ENCODE data around the gene POLG2.
"Not testable (repeated sequence)": the region's sequence is repeated elsewhere in the genome, so short reads cannot be mapped to it uniquely, and the experiment has no call there.

The POLG2 gene

GRCh38 chr17:64506201-64506575 lies 9.3 kb upstream of the POLG2 start, which contains the start of gene DDX5:
Gene DDX5, minus strand, starts transcription at chr17:64506289. Its CDS starts 170 bp downstream, at chr17:64506119.
- peak; percentile 95 to 98 for DNase-seq (ENCODE audit: extremely low read depth in 1 of 2, low read depth in 1 of 2)

DNA sequence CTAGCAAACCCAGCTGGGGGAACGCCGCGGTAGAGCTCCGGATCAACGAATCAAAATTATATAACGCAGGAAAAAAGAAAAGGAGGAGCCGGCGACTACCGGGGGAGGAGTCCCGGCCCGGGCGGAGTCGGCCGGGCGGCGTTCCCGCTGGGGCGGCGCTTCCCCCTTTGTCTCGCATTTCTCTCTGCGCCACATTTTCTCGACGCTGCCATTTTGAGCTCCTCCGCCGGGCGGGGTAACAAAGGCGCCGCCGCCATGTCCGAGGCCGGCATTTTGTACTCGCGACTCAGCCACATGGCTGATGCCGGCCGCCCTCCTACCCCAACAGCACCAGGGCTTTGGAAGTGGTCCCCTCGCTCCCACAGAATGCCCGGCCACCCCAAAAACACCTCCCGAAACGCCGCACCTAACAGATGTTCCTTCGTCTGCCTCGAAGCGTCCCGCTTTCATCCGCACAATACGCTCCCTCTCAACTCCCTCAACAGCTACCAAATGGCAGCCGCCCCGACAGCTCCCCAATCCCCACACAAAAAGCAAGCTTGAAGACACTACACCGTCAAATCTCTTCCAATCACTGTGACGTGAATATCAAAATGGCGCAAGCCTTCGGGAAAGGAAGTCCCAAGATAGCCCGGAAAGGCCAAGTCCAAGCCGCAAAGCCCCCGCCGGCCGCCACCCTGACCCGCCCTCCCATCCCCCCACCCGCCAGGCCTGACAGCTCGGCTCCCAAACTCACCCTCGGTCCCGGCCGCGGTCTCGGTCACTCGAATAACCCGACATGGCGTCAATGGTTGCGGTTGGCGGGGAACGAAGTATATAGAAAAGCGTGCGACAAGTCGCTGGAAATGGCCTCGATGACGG lies 8.7 kb upstream of the POLG2 start:
- peak in 1 of 2 donors; percentile 73 for DNase-seq (ENCODE audit: extremely low read depth in 1 of 2, low read depth in 1 of 2)

DNA sequence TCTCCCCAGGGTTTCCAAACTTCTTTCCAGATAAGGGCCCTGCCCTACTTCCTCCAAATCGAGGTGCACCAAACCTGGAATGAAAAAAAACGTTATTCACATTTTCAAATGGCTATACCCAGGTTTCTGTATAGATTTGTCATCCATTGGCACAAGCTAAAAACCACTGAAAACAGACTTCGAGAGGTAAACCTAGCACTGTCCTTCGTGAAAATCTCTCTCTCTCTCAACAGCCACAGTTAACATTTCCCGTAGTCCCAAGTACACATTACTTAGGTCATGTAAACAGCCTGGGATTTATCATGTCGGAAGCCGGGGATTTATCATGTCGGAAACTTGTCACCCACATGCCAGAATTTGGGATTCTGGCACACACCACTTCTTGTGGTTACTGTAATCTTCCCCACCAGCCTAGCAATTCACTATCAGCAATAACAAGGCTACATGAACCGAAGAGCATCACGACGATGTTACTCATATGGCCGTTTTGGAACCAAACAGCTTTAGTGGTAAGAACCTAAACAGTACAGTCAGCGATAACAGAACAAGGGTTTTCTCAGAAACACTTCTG lies 8.0 kb upstream of the POLG2 start:
- no peak for DNase-seq (ENCODE audit: extremely low read depth in 1 of 2, low read depth in 1 of 2)

- DNase-seq (ENCODE audit: extremely low read depth in 1 of 2, low read depth in 1 of 2), result no peak
Measured at GRCh38 chr17:64503821-64504768, 7.2 kb upstream of the POLG2 start.

GRCh38 chr17:64503341-64503740 lies 6.5 kb upstream of the POLG2 start:
- no peak for DNase-seq (ENCODE audit: extremely low read depth in 1 of 2, low read depth in 1 of 2)

DNA sequence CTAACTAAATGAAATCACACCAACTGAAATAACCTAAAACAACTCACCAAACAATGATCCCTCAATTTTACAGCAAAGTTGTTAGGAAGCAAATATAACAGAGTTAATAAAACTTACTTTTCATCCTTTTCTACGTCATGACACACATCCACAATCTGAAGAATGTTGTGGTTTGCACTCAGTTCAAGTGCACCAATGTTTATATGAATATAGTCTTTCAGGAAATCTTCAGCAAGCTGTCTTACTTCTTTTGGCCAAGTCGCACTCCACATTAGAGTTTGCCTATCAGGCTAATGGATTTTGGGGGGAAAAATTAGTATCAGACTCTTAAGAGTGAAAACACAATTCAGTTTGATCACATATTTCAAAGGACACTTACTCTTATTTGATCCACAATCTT lies 6.0 kb upstream of the POLG2 start:
- no peak for DNase-seq (ENCODE audit: extremely low read depth in 1 of 2, low read depth in 1 of 2)

GRCh38 chr17:64502021-64502420 lies 5.2 kb upstream of the POLG2 start:
- DNase-seq (ENCODE audit: extremely low read depth in 1 of 2, low read depth in 1 of 2), result no peak

DNA sequence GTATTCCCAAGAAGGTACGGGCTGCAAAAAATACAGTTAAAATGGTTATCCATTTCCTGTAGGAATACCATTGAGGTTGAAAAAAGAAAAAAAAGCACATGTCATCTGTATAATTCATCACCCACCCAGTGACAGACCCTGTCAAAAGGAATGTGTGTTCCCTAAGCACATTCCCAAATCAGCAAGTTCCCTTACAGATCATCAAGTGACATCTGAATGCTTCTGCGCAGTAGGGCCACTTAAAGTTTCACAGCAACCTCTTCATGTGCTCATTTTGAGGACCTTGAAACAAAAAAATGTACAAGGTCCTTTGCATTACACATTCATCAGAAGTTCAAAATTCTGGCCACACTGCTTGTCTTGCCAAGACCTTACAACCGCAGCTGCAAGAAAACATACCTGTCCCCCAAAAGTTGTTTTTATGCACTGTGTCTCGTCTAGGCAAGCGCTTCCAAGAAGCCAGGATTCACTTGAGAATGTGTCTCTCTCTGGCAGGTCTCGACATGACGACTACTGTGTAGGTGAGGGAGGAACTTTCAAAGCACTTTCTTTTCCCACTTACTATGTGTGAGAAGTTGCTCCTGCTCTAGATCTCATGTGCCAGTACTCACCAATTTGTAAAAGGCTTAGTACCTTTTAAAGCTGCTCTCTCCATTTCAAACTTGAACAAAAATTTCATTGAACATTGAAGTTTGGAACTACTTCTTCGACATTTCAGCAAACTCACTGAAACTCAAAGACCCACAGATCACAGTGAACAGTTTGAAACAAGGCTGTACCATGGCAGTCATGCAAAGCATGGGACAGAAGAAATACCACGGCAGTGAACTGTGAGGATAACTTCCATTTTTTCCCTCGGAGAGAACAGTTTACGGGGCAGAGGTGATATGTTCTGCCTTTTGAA lies 4.3 kb upstream of the POLG2 start:
- no peak for DNase-seq (ENCODE audit: extremely low read depth in 1 of 2, low read depth in 1 of 2)

DNA sequence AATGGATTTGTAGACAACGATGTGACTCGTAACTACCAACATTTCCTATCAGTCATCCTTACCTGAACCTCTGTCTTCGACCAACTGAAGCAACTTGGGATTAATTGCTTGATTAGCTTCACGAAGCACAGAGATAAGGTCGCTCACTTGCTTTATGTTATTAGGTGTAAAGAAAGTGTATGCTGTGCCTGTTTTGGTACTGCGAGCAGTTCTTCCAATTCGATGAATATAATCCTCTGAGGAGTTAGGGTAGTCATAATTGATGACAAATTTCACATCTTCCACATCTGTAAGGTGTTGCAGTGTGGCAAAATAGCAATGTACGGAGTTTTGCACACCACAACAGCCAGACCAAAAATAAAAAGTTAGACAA lies 3.6 kb upstream of the POLG2 start:
- DNase-seq (ENCODE audit: extremely low read depth in 1 of 2, low read depth in 1 of 2), result no peak

- DNase-seq (ENCODE audit: extremely low read depth in 1 of 2, low read depth in 1 of 2), result no peak
Measured at GRCh38 chr17:64499805-64500486, 3.1 kb upstream of the POLG2 start.

- DNase-seq (ENCODE audit: extremely low read depth in 1 of 2, low read depth in 1 of 2), result no peak
Measured at GRCh38 chr17:64498308-64499203, 1.7 kb upstream of the POLG2 start.

DNA sequence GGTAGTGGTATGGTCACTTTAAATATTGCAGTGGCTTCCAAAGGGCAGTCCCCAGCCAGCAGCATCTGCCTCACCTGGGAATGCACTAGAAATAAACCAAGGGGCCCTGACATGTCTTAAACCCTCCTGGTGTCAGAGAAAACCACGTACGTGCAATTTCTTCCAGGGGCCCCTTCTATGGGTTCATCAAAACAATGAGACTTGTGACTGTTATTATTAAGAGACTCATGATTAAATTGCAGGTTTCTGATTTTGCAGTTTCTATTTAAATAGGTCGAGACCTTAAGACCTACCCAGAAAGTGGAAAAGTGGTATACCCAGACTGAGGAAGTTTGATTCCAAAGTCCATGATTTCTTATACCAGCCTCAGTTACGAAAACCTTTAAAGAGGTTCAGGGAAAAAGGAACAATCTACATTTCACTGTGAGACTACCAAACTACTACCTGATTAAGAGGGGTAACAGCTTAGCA lies 746 bp upstream of the POLG2 start:
- no peak for DNase-seq (ENCODE audit: extremely low read depth in 1 of 2, low read depth in 1 of 2)

DNA sequence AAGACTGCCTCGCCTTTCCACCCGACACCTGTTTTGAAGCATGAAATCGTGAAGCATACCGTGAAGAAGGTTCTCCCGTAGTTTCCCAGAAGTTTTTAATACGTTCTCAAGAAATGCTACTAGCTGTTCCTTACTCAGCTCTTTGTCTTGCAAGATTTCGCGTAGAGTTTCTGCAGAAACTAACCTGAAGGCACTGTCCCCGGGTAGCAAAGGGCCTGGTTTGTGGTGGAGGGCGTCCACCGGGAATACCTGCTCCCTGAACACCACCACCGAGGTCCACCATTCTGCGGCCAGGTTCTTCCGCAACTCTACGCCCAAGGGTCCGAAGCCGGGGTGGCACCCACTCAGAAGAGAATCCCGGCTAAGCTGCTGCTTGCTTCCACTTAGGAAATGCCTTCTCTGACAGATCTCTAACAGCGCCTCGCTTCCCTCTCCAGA lies 487 bp downstream of the POLG2 start:
- no peak for DNase-seq (ENCODE audit: extremely low read depth in 1 of 2, low read depth in 1 of 2)

- not testable (repeated sequence) for DNase-seq (ENCODE audit: extremely low read depth in 1 of 2, low read depth in 1 of 2)
Measured at GRCh38 chr17:64495300-64495699, 1.6 kb downstream of the POLG2 start.

GRCh38 chr17:64494121-64494520 lies 2.7 kb downstream of the POLG2 start:
- no peak for DNase-seq (ENCODE audit: extremely low read depth in 1 of 2, low read depth in 1 of 2)

GRCh38 chr17:64492481-64493109 lies 4.3 kb downstream of the POLG2 start:
- DNase-seq (ENCODE audit: extremely low read depth in 1 of 2, low read depth in 1 of 2), result no peak

GRCh38 chr17:64491994-64492393 lies 4.9 kb downstream of the POLG2 start:
- DNase-seq (ENCODE audit: extremely low read depth in 1 of 2, low read depth in 1 of 2), result no peak
